ENCODE data around the gene DLGAP4. TPM values are rescaled to one million over a fixed set of nuclear protein-coding genes. Genes with fewer than 3 reads are reported as not detected.

Gene DLGAP4
- polyA plus RNA-seq, 1 experiment, result 34.9 TPM

DNA sequence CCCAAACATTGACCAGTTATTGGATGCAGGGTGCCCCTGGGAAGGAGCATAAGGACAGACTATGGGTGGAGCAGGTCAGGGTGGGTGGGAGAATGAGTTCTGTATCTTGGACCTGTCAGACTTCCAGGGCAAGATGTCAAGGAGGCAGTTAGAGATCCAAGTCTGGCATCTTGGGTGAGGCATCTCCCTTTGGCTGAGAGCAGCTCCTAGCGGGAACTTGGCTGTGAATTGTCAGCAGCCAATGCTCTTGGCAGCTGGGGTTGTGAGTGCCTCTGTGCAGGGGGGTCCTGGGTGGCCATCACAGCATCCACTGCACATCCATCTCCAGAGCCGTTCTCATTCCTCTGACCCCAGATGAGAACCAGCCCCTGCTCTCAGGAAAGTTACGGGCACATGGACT is 118.2 kb downstream of the DLGAP4 start:
- CTCF ChIA-PET, result interaction anchor here (1.1 to 2.1 kb wide), 2 partner anchors 15 to 225 kb away, joined by 3 to 9 read pairs; no protein-coding TSS in a partner anchor
- no peak for DNase-seq (ENCODE audit: low read depth)
- peaks cover 4% of the 10 kb centered on the region; the same call in 1 of the 2 replicates for H3K27me3 ChIP-seq (ENCODE audit: control insufficient read depth, insufficient read depth, low read length)
- H3K36me3 ChIP-seq (ENCODE audit: control insufficient read depth, insufficient read depth, low read length), result no peaks in the 10 kb centered on the region
- POLR2A ChIA-PET, result no interaction called here
- H3K4me3 ChIP-seq (ENCODE audit: low read depth, low read length), result no peak overlapping the region
- TF ChIP-seq, protein P1, sequence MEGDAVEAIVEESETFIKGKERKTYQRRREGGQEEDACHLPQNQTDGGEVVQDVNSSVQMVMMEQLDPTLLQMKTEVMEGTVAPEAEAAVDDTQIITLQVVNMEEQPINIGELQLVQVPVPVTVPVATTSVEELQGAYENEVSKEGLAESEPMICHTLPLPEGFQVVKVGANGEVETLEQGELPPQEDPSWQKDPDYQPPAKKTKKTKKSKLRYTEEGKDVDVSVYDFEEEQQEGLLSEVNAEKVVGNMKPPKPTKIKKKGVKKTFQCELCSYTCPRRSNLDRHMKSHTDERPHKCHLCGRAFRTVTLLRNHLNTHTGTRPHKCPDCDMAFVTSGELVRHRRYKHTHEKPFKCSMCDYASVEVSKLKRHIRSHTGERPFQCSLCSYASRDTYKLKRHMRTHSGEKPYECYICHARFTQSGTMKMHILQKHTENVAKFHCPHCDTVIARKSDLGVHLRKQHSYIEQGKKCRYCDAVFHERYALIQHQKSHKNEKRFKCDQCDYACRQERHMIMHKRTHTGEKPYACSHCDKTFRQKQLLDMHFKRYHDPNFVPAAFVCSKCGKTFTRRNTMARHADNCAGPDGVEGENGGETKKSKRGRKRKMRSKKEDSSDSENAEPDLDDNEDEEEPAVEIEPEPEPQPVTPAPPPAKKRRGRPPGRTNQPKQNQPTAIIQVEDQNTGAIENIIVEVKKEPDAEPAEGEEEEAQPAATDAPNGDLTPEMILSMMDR (IDR thresholded peaks at IDR 0.05; ENCODE audit: insufficient read depth, low read depth, low read length), result no peak

DNA sequence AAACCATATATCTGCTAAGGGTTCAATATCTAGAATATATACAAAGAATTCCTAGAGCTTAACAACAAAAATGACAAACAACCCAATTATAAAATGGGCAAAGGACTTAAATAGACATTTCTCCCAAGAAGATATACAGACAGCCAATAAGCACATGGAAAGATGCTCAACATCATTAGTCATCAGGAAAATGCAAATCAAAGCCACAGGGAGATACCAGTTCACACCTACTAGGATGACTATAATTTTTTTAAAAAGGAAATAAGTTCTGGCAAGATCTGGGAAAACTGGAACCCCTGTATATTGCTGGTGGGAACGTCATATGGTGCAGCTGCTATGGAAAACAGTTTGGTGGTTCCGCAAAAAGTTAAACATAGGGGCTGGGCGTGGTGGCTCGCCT is 119.0 kb downstream of the DLGAP4 start:
- POLR2A ChIA-PET, result no interaction called here
- Histone ChIP-seq H3K4me3 (ENCODE audit: low read depth, low read length) (no peak overlapping the region), H3K27me3 (ENCODE audit: control insufficient read depth, insufficient read depth, low read length) (peaks cover 4% of the 10 kb centered on the region; the same call in 1 of the 2 replicates), H3K36me3 (ENCODE audit: control insufficient read depth, insufficient read depth, low read length) (no peaks in the 10 kb centered on the region)
- TF ChIP-seq, protein P1 (IDR thresholded peaks at IDR 0.05; ENCODE audit: insufficient read depth, low read depth, low read length), result no peak
- no peak for DNase-seq (ENCODE audit: low read depth)
- CTCF ChIA-PET, result interaction anchor here (2.1 kb wide), 1 partner anchor 14 kb away, joined by 9 read pairs; no protein-coding TSS in a partner anchor

DNA sequence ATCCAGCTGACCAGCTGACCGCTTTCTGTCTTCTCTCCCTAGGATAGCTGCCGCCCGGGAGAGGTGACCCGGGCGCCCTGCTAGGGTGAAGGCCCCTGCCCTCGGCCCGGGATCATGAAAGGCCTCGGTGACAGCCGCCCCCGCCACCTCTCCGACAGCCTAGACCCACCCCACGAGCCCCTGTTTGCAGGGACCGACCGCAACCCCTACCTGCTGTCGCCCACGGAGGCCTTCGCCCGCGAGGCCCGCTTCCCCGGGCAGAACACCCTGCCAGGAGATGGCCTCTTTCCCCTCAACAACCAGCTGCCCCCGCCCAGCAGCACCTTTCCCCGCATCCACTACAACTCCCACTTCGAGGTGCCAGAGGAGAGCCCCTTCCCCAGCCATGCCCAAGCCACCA is 125.5 kb downstream of the DLGAP4 start:
- CTCF ChIA-PET, result interaction anchor here (1.2 kb wide), 1 partner anchor 229 kb away, joined by 3 read pairs; no protein-coding TSS in a partner anchor
- DNase-seq (ENCODE audit: low read depth), result no peak
- TF ChIP-seq, protein P1 (IDR thresholded peaks at IDR 0.05; ENCODE audit: insufficient read depth, low read depth, low read length), result no peak
- POLR2A ChIA-PET, result no interaction called here
- peaks cover 5% of the 10 kb centered on the region; the same call in 1 of the 2 replicates for H3K27me3 ChIP-seq (ENCODE audit: control insufficient read depth, insufficient read depth, low read length)
- no peak overlapping the region for H3K4me3 ChIP-seq (ENCODE audit: low read depth, low read length)
- no peaks in the 10 kb centered on the region for H3K36me3 ChIP-seq (ENCODE audit: control insufficient read depth, insufficient read depth, low read length)

DNA sequence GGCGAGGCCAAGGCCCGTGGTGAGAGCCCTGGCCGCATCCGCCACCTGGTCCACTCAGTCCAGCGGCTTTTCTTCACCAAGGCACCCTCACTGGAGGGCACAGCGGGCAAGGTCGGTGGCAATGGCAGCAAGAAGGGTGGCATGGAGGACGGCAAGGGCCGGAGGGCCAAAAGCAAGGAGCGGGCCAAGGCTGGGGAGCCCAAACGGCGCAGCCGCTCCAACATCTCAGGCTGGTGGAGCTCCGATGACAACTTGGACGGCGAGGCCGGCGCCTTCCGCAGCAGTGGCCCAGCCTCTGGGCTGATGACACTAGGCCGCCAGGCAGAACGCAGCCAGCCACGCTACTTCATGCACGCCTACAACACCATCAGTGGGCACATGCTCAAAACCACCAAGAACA is 126.0 kb downstream of the DLGAP4 start:
- H3K27me3 ChIP-seq (ENCODE audit: control insufficient read depth, insufficient read depth, low read length), result peaks cover 5% of the 10 kb centered on the region; the same call in 1 of the 2 replicates
- TF ChIP-seq, protein P1 (IDR thresholded peaks at IDR 0.05; ENCODE audit: insufficient read depth, low read depth, low read length), result no peak
- no peak overlapping the region for H3K4me3 ChIP-seq (ENCODE audit: low read depth, low read length)
- DNase-seq (ENCODE audit: low read depth), result no peak
- H3K36me3 ChIP-seq (ENCODE audit: control insufficient read depth, insufficient read depth, low read length), result no peaks in the 10 kb centered on the region
- ChIA-PET POLR2A (no interaction called here), CTCF (interaction anchor here (0.7 to 1.2 kb wide), 2 partner anchors 103 to 230 kb away, joined by 3 read pairs; no protein-coding TSS in a partner anchor)

DNA sequence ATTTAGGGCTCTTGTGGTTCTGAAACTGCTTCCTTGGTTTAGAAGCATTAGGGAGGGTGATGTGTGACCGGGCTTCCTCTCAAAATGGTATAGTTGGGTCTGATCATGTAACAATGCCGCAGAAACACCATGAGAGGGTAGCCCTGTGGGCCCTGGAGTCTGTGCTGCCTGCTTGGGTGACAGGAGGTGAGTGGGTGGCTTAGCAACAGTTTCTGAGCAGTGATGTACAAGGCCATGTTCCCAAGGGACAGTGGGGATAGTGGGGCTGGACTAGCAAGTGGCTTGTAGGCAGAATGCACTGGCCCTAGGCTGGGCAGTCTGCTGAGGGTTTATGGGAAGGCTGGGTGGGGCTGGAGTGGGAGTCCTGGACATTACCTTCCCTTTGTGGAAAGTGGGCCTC is 128.2 kb downstream of the DLGAP4 start:
- Histone ChIP-seq H3K36me3 (ENCODE audit: control insufficient read depth, insufficient read depth, low read length) (no peaks in the 10 kb centered on the region), H3K4me3 (ENCODE audit: low read depth, low read length) (no peak overlapping the region), H3K27me3 (ENCODE audit: control insufficient read depth, insufficient read depth, low read length) (peaks cover 8% of the 10 kb centered on the region)
- ChIA-PET POLR2A (no interaction called here), CTCF (no interaction called here)
- TF ChIP-seq, protein P1 (IDR thresholded peaks at IDR 0.05; ENCODE audit: insufficient read depth, low read depth, low read length), result no peak
- DNase-seq (ENCODE audit: low read depth), result no peak
